HG02678 (cell line): Measurements from ENCODE around the gene SEL1L.
"Not testable (repeated sequence)": the region's sequence is repeated elsewhere in the genome, so short reads cannot be mapped to it uniquely, and the experiment has no call there.

ENCODE experiments used
- ATAC-seq: cut with Tn5 transposase; IDR thresholded peaks from one replicate; pipeline ENCODE4 v1.9.1; 2021; ENCODE audit warnings: mild to moderate bottlenecking, moderate library complexity; ENCODE audit not compliant: unreplicated experiment

Gene SEL1L

DNA sequence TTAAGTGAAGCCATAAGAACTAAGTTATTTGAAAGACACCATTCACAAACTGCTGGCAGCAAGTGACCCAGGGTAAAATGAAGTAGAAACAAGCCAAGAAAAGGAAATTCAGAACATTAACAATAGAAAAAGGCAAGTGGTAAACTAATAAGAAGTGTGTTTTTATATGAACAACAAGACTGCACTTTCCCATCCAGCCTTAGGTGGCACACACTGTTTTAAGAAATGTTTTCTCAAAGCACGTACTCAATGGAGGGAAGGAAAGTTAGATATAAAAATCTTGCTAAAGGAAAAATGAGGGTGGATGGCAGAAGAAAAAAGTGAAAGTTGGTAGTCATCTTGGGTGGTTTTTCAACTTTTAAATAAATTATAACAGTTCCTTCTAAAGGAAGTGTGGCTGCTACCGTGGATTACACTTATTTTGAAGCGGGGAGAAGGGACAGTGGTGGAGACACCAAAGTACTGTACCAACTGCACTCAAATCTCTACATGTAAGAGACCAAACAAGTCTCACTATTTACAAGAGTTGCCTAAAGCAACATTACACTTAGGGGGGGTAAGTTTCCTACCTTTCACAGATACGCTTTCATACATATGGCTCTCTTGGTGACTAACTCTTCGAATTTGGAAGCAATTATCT, 58.8 kb downstream of the SEL1L start:
- ATAC-seq: no peak

DNA sequence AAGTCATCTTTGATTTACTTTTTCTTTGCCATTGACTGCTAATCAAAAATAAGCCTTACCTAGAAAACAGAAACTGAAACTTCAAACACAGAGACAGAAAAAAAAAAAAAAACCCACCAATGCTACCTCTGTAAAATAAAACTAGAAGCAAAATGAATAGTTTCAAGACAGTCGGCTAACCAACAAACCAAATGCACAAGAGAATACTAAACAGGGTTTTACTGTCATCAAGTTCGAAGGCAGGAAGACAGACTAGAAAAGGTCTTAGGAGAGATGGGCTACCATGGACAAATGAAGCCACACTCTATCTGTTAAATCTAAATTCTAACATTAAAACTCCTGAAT, 59.5 kb downstream of the SEL1L start:
- peak; percentile 62 for ATAC-seq

DNA sequence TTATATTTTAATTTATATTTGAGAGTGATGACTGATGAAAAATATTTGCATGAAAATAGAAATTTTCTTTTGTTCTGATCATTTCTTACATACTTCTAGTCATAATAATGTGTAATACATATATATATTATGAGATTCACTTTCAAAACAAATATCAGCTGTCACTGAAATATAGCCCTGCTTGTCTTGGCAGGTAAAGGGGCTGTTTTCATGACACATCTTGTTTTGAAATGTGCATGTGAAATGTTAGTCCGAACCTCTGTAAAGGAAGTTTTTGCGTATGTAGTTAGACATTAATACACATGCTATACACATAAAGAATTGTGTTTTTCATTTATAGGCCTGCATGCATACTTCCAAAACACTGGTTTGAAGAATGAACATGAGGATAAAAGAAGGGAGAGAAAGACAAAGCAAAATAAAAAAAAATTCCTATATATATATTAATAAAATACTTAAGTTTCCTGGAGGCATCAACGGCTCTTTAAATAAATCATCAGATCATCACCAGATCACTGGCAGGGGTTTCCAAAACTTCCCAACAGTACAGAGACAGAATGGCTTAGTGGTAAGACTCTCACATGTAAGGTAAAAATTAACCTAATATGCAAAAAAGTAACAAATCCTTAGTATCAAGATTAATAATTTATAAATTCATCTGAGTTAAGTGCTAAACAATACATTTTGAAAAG, 60.1 kb downstream of the SEL1L start:
- peak; percentile 38 for ATAC-seq

DNA sequence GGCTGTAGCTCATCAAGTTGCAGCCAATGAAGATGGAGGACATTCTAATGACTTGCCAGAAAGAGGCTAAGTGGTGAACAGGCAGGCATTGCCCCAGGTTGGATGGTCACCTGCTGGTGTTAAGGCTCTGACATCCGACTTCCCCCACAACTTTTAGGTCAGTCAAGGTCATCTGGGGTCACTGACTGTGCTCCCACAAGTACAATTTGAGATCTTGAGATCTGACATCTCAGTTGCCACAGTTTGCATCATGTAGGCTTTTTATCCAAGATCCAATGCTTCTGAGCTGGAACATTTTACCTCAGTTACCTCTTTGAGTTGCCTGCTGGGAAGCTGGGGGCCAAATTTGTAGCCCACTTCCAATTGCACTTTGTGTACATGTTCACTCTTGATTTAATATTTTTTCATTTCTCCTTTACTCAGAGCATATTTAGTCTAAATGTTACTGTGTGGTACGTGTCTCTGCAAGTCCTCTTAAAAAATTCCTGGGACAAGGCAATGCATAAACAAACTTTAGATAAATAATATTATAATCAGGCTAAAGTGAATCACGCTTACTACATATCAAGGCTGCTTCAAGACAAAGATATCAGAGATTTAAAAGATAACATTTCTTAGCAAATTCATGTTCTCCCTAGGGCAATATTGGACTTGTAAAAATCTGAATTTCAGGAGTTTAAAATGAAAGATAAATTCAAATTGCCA, 61.4 kb downstream of the SEL1L start:
- ATAC-seq: no peak

DNA sequence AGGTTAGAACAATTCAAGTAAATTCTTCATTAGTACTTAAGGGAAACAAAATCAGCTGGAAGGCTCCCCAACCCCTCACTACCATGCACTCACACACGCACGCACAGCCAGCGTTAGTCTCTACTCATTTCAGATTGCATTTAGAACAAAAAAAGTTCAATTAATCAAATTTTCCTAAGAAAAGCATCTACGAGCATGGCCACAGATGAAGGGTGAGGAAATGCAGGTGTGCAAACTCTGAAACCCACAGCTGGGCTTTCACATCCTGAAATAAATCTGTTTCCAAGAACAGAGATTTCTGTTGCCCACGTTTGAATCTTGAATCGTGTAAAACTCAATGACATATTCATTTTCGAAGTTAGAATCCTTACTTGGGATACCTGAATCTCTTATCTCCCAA, 62.6 kb downstream of the SEL1L start:
- ATAC-seq: peak; percentile 32

DNA sequence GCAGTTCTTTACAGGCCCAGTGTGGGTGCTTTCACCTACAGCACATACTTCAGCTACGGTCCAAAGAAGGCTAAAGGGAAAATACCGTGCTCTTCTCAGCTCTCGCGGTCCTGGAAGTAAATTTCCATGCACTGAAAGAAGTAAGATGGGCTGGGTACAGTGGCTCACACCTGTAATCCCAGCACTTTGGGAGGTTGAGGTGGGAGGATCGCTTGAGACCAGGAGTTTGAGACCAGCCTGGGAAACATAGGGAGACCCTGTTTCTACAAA, 63.2 kb downstream of the SEL1L start:
- peak; percentile 26 for ATAC-seq

- no peak for ATAC-seq
These were observed 66.8 kb downstream of the SEL1L start for GRCh38 chr14:81466854-81467253.

DNA sequence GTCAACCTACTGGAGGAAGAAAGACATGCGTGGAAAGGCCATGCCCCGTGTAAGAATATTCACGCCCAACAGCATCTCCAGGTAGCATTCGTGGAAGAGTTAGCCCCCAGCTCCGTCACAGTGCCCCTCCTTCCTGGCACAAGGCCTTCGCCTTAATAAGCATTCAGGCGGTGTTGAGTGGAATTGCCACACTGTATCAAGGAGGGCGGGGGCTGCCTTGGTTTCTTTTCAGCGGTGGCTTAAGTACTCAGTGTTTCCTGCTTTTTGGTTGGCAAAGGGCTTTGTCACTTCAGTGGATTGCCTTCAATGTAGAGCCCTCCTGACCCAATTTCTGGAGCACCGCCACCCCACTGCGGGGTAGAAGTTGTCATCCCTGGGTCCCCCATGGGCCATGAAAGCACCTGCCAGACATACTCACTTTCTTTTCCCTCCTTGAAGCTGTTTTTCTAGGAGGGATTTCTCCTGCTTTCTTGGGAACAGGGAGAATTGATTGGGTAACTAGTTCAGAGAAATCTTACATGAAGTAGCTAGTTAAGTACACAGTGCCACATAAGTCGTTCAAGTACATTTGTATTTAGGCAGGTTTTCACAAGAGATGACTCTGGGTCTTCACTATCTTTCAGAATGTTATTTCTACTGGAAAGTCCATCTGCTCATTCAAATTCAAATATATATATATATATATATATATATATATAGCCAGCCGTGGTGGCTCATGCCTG, 68.0 kb downstream of the SEL1L start:
- no peak for ATAC-seq

- peak; percentile 14 for ATAC-seq
These were observed 68.7 kb downstream of the SEL1L start for GRCh38 chr14:81465003-81465392.

- ATAC-seq: peak; percentile 71
These were observed 69.2 kb downstream of the SEL1L start for GRCh38 chr14:81464253-81465002.

DNA sequence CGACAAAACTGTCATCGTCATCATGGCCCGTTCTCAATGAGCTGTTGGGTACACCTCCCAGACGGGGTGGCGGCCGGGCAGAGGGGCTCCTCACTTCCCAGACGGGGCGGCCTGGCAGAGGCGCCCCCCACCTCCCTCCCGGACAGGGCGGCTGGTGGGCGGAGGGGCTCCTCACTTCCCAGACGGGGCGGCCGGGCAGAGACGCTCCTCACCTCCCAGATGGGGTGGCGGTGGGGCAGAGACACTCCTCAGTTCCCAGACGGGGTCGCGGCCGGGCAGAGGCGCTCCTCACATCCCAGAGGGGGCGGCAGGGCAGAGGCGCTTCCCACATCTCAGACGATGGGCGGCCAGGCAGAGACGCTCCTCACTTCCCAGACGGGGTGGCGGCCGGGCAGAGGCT, 71.3 kb downstream of the SEL1L start:
- ATAC-seq: not testable (repeated sequence)

DNA sequence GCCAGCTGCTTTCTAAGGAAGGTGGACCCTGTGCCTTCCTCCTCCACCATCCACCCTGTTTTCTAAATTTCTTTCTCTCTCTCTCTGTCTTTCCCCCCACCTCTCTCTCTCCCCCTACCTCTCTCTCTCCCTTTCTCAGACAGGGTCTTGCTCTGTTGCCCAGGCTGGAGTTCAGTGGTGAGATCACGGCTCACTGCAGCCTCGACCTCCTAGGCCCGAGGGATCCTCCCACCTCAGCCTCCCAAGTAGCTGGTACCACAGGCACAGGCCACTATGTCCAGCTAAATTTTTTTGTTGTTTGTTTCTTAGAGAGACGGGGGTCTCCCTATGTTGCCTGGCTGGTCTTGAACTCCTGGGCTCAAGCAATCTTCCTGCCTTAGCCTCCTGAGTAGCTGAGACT, 73.7 kb downstream of the SEL1L start:
- no peak for ATAC-seq

DNA sequence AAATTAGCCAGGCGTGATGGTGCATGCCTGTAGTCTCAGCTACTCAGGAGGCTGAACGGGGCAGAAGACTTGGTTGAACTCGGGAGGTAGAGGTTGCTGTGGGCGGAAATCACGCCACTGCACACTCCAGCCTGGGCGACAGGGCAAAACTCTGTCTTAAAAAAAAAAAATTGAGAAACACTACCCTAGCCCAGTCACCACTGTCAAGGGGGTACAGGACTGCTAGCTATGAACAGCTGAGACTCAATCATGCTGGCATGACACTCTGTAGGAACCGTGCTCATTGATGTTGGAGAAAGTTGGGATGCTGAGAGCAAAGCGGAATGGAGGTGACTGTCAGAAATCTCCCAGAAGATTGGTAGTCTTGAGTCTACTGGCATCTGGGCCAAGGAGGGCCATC, 75.3 kb downstream of the SEL1L start:
- no peak for ATAC-seq

- ATAC-seq: peak; percentile 21
These were observed 78.3 kb downstream of the SEL1L start for GRCh38 chr14:81455390-81455789.

GRCh38 chr14:81454572-81455218, 79.0 kb downstream of the SEL1L start:
- ATAC-seq: peak; percentile 87

GRCh38 chr14:81453166-81453766, 80.4 kb downstream of the SEL1L start:
- ATAC-seq: peak; percentile 55

DNA sequence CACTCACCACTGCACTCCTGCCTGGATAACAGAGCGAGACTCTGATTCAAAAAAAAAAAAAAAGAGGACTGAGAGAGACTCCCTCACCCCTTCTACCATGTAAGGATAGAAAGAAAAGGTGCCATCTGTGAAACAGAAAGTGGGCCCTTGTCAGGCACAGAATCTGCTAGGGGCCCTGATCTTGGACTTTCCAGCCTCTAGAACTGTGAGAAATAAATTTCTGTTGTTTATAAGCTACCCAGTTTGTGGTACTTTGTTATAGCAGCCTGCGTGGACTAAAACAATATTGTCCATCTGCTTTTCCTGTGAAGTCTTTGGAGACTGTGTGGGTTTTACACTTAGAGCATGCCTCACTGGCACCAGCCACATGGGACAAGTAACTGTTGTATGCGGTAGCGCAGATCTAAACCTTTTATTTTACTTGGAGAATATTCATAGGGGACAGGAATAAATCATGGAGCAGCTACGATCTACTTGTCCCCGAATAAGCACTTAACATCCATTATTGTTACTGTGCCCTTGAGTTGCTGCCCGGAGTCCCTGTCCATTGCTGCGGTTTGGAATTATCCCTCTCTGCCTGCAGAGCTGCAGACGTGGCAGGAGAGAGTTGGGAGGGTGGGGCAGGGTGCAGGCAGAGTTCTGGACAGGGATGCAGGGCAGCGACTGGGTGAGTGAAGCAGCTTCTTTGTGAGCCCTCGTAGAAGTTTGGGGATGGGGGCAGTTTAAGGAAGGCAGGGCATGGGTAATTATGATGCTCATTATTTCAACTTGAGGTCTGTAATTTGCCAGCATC, 81.1 kb downstream of the SEL1L start:
- ATAC-seq: no peak

- ATAC-seq: no peak
These were observed 82.7 kb downstream of the SEL1L start for GRCh38 chr14:81450976-81451375.

DNA sequence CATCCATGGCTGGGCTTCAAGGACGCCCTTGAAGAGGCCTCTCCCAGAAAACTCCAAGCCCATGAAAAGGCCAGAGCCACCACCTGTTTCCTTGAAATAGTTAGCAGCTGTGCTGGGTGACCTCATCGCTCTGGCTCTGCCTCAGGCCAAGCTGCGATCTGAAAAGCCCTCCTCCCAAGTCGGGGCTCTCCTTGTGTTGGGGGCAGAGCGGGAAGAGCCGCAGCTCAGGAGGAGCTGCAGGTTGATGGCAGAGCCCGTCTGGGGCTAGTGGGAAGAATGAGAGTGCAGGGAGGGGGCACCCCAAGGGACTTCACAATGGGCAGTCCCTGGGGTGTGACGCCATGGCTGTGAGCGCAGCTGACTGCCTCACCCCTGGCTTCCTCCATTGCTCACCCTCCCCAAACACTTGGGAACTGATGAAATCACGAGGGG, 83.5 kb downstream of the SEL1L start:
- no peak for ATAC-seq
